K562 (cell line): ENCODE data around the gene POC5. TPM values are rescaled to one million over a fixed set of nuclear protein-coding genes. Genes with fewer than 3 reads are reported as not detected.
A peak's percentile ranks its signal among the peaks of the same experiment; 100 is the strongest.

ENCODE experiments used
- ARID1B ChIP-seq: fragments of 450-650 bp; IDR thresholded peaks from 2 replicates; pipeline ENCODE4 v1.6.1; 2016; ENCODE audit warnings: antibody characterized with exemption, mild to moderate bottlenecking, inconsistent platforms
- DMBX1 ChIP-seq: fragments of 250-450 bp; sonication (Bioruptor Pico); IDR thresholded peaks from 2 replicates; pipeline ENCODE4 v1.8.0; 2022; ENCODE audit warnings: inconsistent platforms, mild to moderate bottlenecking, moderate library complexity, borderline replicate concordance
- E2F3 ChIP-seq: fragments of 250-450 bp; sonication (Bioruptor Pico); IDR thresholded peaks from 2 replicates; pipeline ENCODE4 v1.4.0; 2020; ENCODE audit warnings: mild to moderate bottlenecking
- GATAD2A ChIP-seq: fragments of 450-650 bp; IDR thresholded peaks from 2 replicates; pipeline ENCODE4 v1.6.1; 2017
- HCFC1 ChIP-seq: IDR thresholded peaks from 2 replicates; pipeline ENCODE4 v1.6.1; 2012; ENCODE audit warnings: low read depth, low read length, improper control_type of control experiment
- JUNB ChIP-seq: fragments of 450-650 bp; formaldehyde crosslinking; conservative IDR thresholded peaks from 2 replicates; pipeline ENCODE4 v1.4.0; 2020; ENCODE audit warnings: mild to moderate bottlenecking
- JUND ChIP-seq, 2 experiments: IDR thresholded peaks; 2 replicates in 1 of 2; 3 replicates in 1 of 2; pipeline ENCODE4 v1.6.1; 2011; ENCODE audit warnings: borderline replicate concordance in 2 of 2, low read depth in 2 of 2, low read length in 2 of 2, improper control_type of control experiment in 1 of 2, missing biosample characterization in 1 of 2, missing genetic modification characterization in 1 of 2, missing genetic modification reagents in 1 of 2
- KAT2B ChIP-seq: IDR thresholded peaks from one replicate; pipeline ENCODE4 v1.6.1; 2012; ENCODE audit warnings: low read depth, mild to moderate bottlenecking, control low read depth, inconsistent platforms, low read length, moderate library complexity
- NFXL1 ChIP-seq: fragments of 450-650 bp; formaldehyde crosslinking; IDR thresholded peaks from 2 replicates; pipeline ENCODE4 v1.4.0; 2021; ENCODE audit warnings: mild to moderate bottlenecking
- PHB ChIP-seq: fragments of 250-450 bp; sonication (Bioruptor Pico); IDR thresholded peaks from 2 replicates; pipeline ENCODE4 v1.5.0; 2021
- POU5F1 ChIP-seq: fragments of 150-350 bp; IDR thresholded peaks from 2 replicates; pipeline ENCODE4 v1.6.1; 2014; ENCODE audit warnings: borderline replicate concordance, low read length, low read depth, mild to moderate bottlenecking; ENCODE audit not compliant: partially characterized antibody
- PYGO2 ChIP-seq: fragments of 450-650 bp; IDR thresholded peaks from 2 replicates; pipeline ENCODE4 v1.6.1; 2016; ENCODE audit warnings: mild to moderate bottlenecking, missing genetic modification characterization, moderate library complexity, missing compliant biosample characterization
- SAFB2 ChIP-seq: fragments of 200-400 bp; formaldehyde crosslinking; IDR thresholded peaks from 2 replicates; pipeline ENCODE4 v1.6.1; 2018; ENCODE audit warnings: borderline replicate concordance, low read length, low read depth, moderate library complexity; ENCODE audit not compliant: severe bottlenecking
- WHSC1 ChIP-seq: IDR thresholded peaks from one replicate; pipeline ENCODE4 v1.6.1; 2012; ENCODE audit warnings: low read length, control low read depth, inconsistent platforms
- ZNF165 ChIP-seq: fragments of 250-450 bp; sonication (Bioruptor Pico); IDR thresholded peaks from 2 replicates; pipeline ENCODE4 v1.4.0; 2020; ENCODE audit warnings: borderline replicate concordance
- ZNF197 ChIP-seq: fragments of 200-800 bp; sonication (Bioruptor generic); IDR thresholded peaks from 2 replicates; pipeline ENCODE4 v1.6.1; 2016; ENCODE audit warnings: low read depth, missing genetic modification characterization, missing compliant biosample characterization
- polyA plus RNA-seq, 8 experiments: library from polyadenylated mRNA; depleted of rRNA in 4 of 8; stranded (reverse) in 5 of 8; unstranded in 3 of 8; fragments of >200 nt; fragmentation: Nextera tagmentation in 2 of 8; fragmentation: Illumina TruSeq in 1 of 8; extraction: Ambion mirVana in 2 of 8; extraction: Trizol in 1 of 8; gene quantifications; 2 replicates each; pipeline versions ENCODE4 v1.2.1 to v1.2.3, GENCODE V29; 2011 to 2014; ENCODE audit warnings: inconsistent platforms in 1 of 8, missing spikeins in 1 of 8
- total RNA-seq, 7 experiments: library from RNA; depleted of rRNA in 6 of 7; stranded (reverse); fragments of >200 nt in 6 of 7; fragmentation: Illumina TruSeq in 2 of 7; extraction: Trizol in 2 of 7; gene quantifications; 2 replicates each; pipeline versions ENCODE4 v1.2.1 to v1.2.3, GENCODE V29; 2011 to 2021; ENCODE audit warnings: low replicate concordance in 1 of 7
- TF ChIP-seq, protein P1 (sequence below): fragments of 250-450 bp; sonication (Bioruptor Pico); IDR thresholded peaks from 2 replicates; pipeline ENCODE4 v1.6.1; 2021; ENCODE audit warnings: mild to moderate bottlenecking
- TF ChIP-seq, protein P2 (sequence below): sonication (generic); formaldehyde crosslinking; IDR thresholded peaks from 2 replicates; pipeline ENCODE4 v1.8.1; 2023; ENCODE audit warnings: mild to moderate bottlenecking, missing genetic modification reagents
- TF ChIP-seq, protein P3 (sequence below): IDR thresholded peaks from 2 replicates; pipeline ENCODE4 v1.6.1; 2011; ENCODE audit warnings: borderline replicate concordance, low read depth, mild to moderate bottlenecking, moderate library complexity, low read length; ENCODE audit not compliant: insufficient read depth, poor library complexity, severe bottlenecking
- TF ChIP-seq, protein P4 (sequence below): IDR thresholded peaks from 2 replicates; pipeline ENCODE4 v1.6.1; 2016; ENCODE audit warnings: missing genetic modification characterization, missing compliant biosample characterization

The POC5 gene
- total and polyA plus RNA-seq, 9 of the 15 experiments (the other 6 are each of a cell fraction or from before 2014, with no cell fraction given), result 14.5 to 38.2 (median 27.0) TPM

DNA sequence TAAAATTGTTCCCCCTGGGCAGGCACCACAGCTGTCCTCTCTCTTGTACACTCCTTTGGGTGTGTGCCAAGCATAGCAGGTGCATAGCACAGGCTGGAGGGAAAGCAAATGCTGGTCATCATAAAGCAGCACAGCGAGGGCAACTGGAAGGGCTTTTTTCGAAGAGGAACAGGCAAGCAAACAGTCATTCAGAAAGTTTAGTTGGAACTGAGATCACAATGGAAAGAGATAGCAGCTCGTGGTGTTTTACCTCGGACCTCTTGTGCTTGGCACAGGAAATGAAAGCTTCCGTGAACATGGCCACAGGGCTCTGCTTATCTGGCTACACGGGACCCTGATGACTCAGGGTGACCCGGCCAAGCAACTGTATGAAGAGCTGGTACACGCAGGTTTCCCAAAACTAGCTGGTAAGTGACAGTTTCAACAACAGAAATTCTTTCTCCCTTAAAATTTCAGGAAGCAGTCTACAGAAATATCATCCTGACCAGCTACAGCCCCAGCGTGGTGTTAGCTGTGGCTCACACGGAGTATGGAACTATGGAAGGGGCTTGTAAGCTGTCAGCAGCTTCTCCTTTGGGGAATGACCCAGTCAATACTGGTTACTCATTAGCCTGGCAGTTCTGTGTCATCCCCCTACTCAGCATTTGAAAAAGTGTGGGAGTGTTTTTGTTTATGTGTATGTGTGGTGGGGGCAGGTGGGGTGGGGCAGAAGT is 48.1 kb downstream of the POC5 start (continued):
- TF ChIP-seq, protein P1, sequence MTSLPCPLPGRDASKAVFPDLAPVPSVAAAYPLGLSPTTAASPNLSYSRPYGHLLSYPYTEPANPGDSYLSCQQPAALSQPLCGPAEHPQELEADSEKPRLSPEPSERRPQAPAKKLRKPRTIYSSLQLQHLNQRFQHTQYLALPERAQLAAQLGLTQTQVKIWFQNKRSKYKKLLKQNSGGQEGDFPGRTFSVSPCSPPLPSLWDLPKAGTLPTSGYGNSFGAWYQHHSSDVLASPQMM (CRISPR knock-in tag), result no peak
- no peak for TF ChIP-seq ZNF197
- no peak for TF ChIP-seq KAT2B
- TF ChIP-seq PYGO2 (tag), result no peak
- 0 out of 2 replicates have a peak, but pooled peaks have one; percentile 22 for TF ChIP-seq HCFC1
- no peak for TF ChIP-seq WHSC1
- TF ChIP-seq, protein P2, sequence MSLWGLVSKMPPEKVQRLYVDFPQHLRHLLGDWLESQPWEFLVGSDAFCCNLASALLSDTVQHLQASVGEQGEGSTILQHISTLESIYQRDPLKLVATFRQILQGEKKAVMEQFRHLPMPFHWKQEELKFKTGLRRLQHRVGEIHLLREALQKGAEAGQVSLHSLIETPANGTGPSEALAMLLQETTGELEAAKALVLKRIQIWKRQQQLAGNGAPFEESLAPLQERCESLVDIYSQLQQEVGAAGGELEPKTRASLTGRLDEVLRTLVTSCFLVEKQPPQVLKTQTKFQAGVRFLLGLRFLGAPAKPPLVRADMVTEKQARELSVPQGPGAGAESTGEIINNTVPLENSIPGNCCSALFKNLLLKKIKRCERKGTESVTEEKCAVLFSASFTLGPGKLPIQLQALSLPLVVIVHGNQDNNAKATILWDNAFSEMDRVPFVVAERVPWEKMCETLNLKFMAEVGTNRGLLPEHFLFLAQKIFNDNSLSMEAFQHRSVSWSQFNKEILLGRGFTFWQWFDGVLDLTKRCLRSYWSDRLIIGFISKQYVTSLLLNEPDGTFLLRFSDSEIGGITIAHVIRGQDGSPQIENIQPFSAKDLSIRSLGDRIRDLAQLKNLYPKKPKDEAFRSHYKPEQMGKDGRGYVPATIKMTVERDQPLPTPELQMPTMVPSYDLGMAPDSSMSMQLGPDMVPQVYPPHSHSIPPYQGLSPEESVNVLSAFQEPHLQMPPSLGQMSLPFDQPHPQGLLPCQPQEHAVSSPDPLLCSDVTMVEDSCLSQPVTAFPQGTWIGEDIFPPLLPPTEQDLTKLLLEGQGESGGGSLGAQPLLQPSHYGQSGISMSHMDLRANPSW (CRISPR knock-in tag), result no peak
- TF ChIP-seq JUNB (CRISPR knock-in tag), result no peak
- TF ChIP-seq, protein P3, sequence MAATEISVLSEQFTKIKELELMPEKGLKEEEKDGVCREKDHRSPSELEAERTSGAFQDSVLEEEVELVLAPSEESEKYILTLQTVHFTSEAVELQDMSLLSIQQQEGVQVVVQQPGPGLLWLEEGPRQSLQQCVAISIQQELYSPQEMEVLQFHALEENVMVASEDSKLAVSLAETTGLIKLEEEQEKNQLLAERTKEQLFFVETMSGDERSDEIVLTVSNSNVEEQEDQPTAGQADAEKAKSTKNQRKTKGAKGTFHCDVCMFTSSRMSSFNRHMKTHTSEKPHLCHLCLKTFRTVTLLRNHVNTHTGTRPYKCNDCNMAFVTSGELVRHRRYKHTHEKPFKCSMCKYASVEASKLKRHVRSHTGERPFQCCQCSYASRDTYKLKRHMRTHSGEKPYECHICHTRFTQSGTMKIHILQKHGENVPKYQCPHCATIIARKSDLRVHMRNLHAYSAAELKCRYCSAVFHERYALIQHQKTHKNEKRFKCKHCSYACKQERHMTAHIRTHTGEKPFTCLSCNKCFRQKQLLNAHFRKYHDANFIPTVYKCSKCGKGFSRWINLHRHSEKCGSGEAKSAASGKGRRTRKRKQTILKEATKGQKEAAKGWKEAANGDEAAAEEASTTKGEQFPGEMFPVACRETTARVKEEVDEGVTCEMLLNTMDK, result no peak
- TF ChIP-seq E2F3 (CRISPR knock-in tag), result no peak
- peak; percentile 93 for TF ChIP-seq JUND (IDR thresholded peaks at IDR 0.05; ENCODE audit: borderline replicate concordance, low read depth, low read length)
- peak; percentile 90; the same call in 2 of the 3 replicates for TF ChIP-seq JUND (tag; IDR thresholded peaks at IDR 0.05; ENCODE audit: borderline replicate concordance, low read depth, low read length)
- no peak for TF ChIP-seq PHB (CRISPR knock-in tag)
- no peak for TF ChIP-seq ZNF165
- TF ChIP-seq ARID1B, result peak; percentile 84
- TF ChIP-seq SAFB2, result no peak
- TF ChIP-seq, protein P4, sequence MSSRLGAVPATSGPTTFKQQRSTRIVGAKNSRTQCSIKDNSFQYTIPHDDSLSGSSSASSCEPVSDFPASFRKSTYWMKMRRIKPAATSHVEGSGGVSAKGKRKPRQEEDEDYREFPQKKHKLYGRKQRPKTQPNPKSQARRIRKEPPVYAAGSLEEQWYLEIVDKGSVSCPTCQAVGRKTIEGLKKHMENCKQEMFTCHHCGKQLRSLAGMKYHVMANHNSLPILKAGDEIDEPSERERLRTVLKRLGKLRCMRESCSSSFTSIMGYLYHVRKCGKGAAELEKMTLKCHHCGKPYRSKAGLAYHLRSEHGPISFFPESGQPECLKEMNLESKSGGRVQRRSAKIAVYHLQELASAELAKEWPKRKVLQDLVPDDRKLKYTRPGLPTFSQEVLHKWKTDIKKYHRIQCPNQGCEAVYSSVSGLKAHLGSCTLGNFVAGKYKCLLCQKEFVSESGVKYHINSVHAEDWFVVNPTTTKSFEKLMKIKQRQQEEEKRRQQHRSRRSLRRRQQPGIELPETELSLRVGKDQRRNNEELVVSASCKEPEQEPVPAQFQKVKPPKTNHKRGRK (tag), result no peak
- TF ChIP-seq GATAD2A, result 0 out of 2 replicates have a peak, but pooled peaks have one; percentile 31
- no peak for TF ChIP-seq NFXL1 (CRISPR knock-in tag)
- peak; percentile 64; the same call in 1 of the 2 replicates for TF ChIP-seq DMBX1
- no peak for TF ChIP-seq POU5F1
